ENCODE results near the gene ATP8A2.

- TF ChIP-seq CTCF (IDR thresholded peaks at IDR 0.05) (no peak), ZFX (IDR thresholded peaks at IDR 0.05; ENCODE audit: borderline replicate concordance) (no peak)
These were observed 658.6 kb downstream of the ATP8A2 start for GRCh38 chr13:26030331-26030730.

All from 22Rv1 (cell line).